SKM-1 treated with dmso at 0.1 percent for 144 hours (cell line): ENCODE results near the gene SPANXB1.
"Not testable (repeated sequence)": the region's sequence is repeated elsewhere in the genome, so short reads cannot be mapped to it uniquely, and the experiment has no call there.

Source experiments
- DNase-seq: peaks from one replicate; lab custom pipeline; 2025; ENCODE audit not compliant: unreplicated experiment; lab: John Stamatoyannopoulos, UW

SPANXB1 gene

GRCh38 chrX:141002568-141002967 is at the start of gene SPANXB1:
Gene SPANXB1, plus strand, starts transcription at chrX:141002594. Its CDS starts 100 bp downstream, at chrX:141002694.
- not testable (repeated sequence) for DNase-seq

GRCh38 chrX:140967036-140967435 is 35.4 kb upstream of the SPANXB1 start:
- DNase-seq: no peak

- no peak for DNase-seq
Observed at GRCh38 chrX:140971099-140971795, 31.1 kb upstream of the SPANXB1 start.

- DNase-seq: no peak
Observed at GRCh38 chrX:140975472-140975871, 26.9 kb upstream of the SPANXB1 start.

GRCh38 chrX:140980271-140980670 is 22.1 kb upstream of the SPANXB1 start:
- no peak for DNase-seq

- no peak for DNase-seq
Observed at GRCh38 chrX:140983730-140984129, 18.7 kb upstream of the SPANXB1 start.

GRCh38 chrX:141005243-141005642 is 2.8 kb downstream of the SPANXB1 start:
- not testable (repeated sequence) for DNase-seq

GRCh38 chrX:141044246-141044645 is 41.9 kb downstream of the SPANXB1 start:
- not testable (repeated sequence) for DNase-seq

GRCh38 chrX:141049878-141050277 is 47.5 kb downstream of the SPANXB1 start:
- not testable (repeated sequence) for DNase-seq

GRCh38 chrX:141052098-141052497 is 49.7 kb downstream of the SPANXB1 start:
- DNase-seq: not testable (repeated sequence)
